Activated CD4-positive, CD25-positive, alpha-beta regulatory T cell treated with anti-CD3 and anti-CD28 coated beads, Interleukin-2, amount 50 U/mL, for 72 hours (primary cell): ENCODE data around the gene KCNJ11.
A peak's percentile ranks its signal among the peaks of the same experiment; 100 is the strongest.

ENCODE experiments used
- DNase-seq: peaks from one replicate; pipeline ENCODE4 v3.0.0; 2021

The KCNJ11 gene

GRCh38 chr11:17352950-17353820 is 35.3 kb downstream of the KCNJ11 start:
- DNase-seq = peak; percentile 46

GRCh38 chr11:17351510-17352176 is 36.8 kb downstream of the KCNJ11 start, which contains the start of gene NCR3LG1:
Gene NCR3LG1, plus strand, starts transcription at chr11:17351800. Its CDS starts 170 bp downstream, at chr11:17351970.
- DNase-seq = peak; percentile 45

GRCh38 chr11:17351172-17351509 is 37.3 kb downstream of the KCNJ11 start:
- DNase-seq = no peak

DNA sequence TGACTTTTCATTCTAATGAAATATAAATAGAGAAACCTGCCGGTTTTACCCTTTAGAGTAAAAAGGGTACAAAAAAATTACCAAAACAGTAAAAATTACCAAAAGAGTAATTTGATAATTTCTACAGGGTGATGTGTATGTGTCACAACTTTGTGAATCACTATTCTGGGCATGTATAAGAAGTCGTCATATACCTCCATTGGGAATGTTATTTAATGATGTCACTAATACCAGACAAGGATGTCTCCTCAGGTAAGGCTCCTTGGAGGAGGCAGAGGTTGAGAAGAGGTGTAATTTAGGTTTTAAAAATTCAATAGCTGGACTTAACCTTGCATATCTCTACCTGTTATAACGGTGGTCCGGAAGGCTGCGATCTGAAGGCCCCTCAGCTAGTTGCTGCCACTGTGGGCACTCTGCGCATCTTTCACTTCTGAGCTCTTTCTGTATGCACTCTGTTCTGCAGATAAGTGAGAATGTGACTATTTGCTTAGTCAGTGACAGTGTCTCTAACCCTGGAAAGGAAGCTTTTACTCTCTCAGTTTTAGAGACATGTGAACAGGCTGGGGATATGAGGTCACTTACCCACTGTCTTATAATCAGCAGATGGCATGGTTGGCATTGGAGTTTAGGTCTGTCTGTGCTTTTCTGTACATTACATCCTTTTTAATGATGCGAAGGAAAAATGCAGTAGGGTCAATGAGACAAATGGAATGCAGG is 37.8 kb downstream of the KCNJ11 start:
- no peak for DNase-seq

DNA sequence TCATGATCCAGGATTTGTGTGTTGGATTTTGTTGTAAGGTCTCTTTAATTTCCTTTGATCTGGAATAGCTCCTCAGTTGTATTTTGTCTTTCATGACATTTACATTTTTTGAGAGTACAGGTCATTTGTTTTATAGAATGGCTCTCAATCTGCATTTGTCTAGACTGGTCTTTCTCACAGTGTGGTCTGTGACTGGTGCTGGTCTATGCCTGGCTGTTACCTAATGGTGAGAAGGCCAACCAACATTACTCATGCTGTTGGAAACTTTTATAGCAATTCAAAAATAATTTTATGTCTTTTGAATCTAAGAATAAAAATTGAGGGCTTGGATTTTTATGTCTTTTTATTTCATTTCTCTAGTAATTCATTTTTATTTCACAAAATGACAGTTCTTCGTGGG is 40.8 kb downstream of the KCNJ11 start:
- no peak for DNase-seq

- DNase-seq = no peak
Measured at GRCh38 chr11:17343907-17344306, 44.6 kb downstream of the KCNJ11 start.

DNA sequence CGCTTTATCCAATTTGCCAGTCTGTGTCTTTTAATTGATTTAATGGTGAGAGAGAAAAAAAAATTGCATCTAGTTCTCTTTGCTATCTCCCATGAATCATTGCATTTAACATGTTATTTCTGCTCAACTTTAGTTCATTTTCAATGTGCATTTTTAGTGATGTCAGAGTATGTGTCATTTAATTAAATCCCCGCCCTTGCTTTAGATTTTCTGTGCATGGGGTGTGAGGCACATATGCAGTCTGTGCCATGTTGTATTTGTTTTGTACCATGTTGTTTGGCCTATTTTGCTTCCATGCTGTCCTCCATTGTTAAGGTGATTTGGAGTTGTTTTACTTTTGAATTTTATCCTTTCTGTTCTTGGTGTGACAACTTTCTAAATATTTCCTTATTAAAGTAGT is 45.2 kb downstream of the KCNJ11 start:
- DNase-seq = no peak
